ENCODE results near the gene ARL5A. TPM values are rescaled to one million over a fixed set of nuclear protein-coding genes. Genes with fewer than 3 reads are reported as not detected.

ARL5A gene
- total RNA-seq, 1 donor from 2014 or later = 21.9 TPM

- peaks cover 0 to 2% (median 0%) of the 10 kb centered on the region in 3 donors for H3K36me3 ChIP-seq (ENCODE audit: control insufficient read depth in 3 of 3, insufficient read depth in 3 of 3, low read length in 3 of 3)
- no peak overlapping the region for H3K9ac ChIP-seq (ENCODE audit: low read depth in 1 of 3, low read length in 3 of 3)
- no peaks in the 10 kb centered on the region for H3K9me3 ChIP-seq (ENCODE audit: control insufficient read depth in 3 of 3, low read length in 3 of 3)
- H3K4me3 ChIP-seq (ENCODE audit: low read length in 3 of 3) = no peak overlapping the region
- H3K4me1 ChIP-seq (ENCODE audit: control insufficient read depth in 3 of 3, insufficient read depth in 3 of 3, low read length in 3 of 3) = peaks cover 6 to 18% (median 8%) of the 10 kb centered on the region in 3 donors
- H3K27me3 ChIP-seq (ENCODE audit: control insufficient read depth in 3 of 3, insufficient read depth in 3 of 3, low read length in 3 of 3) = no peaks in the 10 kb centered on the region
- no peak overlapping the region for H3K27ac ChIP-seq (ENCODE audit: low read depth, low read length)
Observed at GRCh38 chr2:151819920-151820319, 8.3 kb downstream of the ARL5A start.

DNA sequence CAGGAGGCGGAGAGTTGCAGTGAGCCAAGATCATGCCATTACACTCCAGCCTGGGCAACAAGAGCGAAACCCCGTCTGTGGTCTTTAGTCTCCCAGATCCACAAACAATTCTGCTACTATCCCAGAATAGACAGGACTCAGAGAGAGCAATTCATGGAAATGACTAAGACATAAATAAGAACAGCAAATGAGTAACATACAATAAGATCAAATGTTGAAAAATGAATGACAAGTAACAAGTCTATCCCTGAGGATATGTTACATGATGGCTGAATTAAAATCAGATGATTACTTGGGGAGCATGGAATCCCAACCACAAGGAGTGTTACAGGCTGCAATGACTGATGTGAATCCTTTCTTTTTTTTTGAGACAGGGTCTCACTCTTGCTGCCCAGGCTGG lies 10.3 kb downstream of the ARL5A start:
- peaks cover 0 to 12% (median 9%) of the 10 kb centered on the region in 3 donors for H3K36me3 ChIP-seq (ENCODE audit: control insufficient read depth in 3 of 3, insufficient read depth in 3 of 3, low read length in 3 of 3)
- H3K4me3 ChIP-seq (ENCODE audit: low read length in 3 of 3) = no peak overlapping the region
- H3K4me1 ChIP-seq (ENCODE audit: control insufficient read depth in 3 of 3, insufficient read depth in 3 of 3, low read length in 3 of 3) = peaks cover 0 to 10% (median 0%) of the 10 kb centered on the region in 3 donors
- H3K9ac ChIP-seq (ENCODE audit: low read depth in 1 of 3, low read length in 3 of 3) = no peak overlapping the region
- H3K27ac ChIP-seq (ENCODE audit: low read depth, low read length) = no peak overlapping the region
- no peaks in the 10 kb centered on the region for H3K27me3 ChIP-seq (ENCODE audit: control insufficient read depth in 3 of 3, insufficient read depth in 3 of 3, low read length in 3 of 3)
- no peaks in the 10 kb centered on the region for H3K9me3 ChIP-seq (ENCODE audit: control insufficient read depth in 3 of 3, low read length in 3 of 3)

DNA sequence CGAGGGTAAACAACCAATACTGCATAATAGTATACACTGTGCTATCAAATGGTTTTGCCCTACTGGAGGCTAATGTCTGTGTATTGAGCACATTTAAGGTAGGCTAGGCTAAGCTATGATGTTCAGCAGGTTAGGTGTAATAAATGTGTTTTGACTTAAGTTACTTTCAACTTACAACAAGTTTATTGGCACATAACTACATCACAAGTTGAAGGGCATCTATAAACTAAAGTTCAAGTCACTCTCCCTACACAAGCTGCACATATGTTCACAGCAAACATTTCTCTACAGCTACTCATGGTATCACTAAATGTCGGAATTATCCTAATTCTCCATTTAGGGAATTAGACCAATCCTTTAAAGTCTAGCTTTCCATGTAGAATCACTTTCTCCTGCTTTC lies 11.4 kb downstream of the ARL5A start:
- Histone ChIP-seq H3K4me3 (ENCODE audit: low read length in 3 of 3) (no peak overlapping the region), H3K4me1 (ENCODE audit: control insufficient read depth in 3 of 3, insufficient read depth in 3 of 3, low read length in 3 of 3) (peaks cover 0 to 10% (median 0%) of the 10 kb centered on the region in 3 donors)

GRCh38 chr2:151815821-151816489 lies 12.3 kb downstream of the ARL5A start:
- Histone ChIP-seq H3K9me3 (ENCODE audit: control insufficient read depth in 3 of 3, low read length in 3 of 3) (no peaks in the 10 kb centered on the region), H3K4me1 (ENCODE audit: control insufficient read depth in 3 of 3, insufficient read depth in 3 of 3, low read length in 3 of 3) (peaks cover 0 to 10% (median 0%) of the 10 kb centered on the region in 3 donors), H3K4me3 (ENCODE audit: low read length in 3 of 3) (no peak overlapping the region), H3K9ac (ENCODE audit: low read depth in 1 of 3, low read length in 3 of 3) (no peak overlapping the region), H3K27ac (ENCODE audit: low read depth, low read length) (no peak overlapping the region), H3K36me3 (ENCODE audit: control insufficient read depth in 3 of 3, insufficient read depth in 3 of 3, low read length in 3 of 3) (peaks cover 2 to 20% (median 14%) of the 10 kb centered on the region in 3 donors), H3K27me3 (ENCODE audit: control insufficient read depth in 3 of 3, insufficient read depth in 3 of 3, low read length in 3 of 3) (no peaks in the 10 kb centered on the region)

More for the DNA sequence above, 11.4 kb downstream of the ARL5A start:
- no peaks in the 10 kb centered on the region for H3K9me3 ChIP-seq (ENCODE audit: control insufficient read depth in 3 of 3, low read length in 3 of 3)
- H3K27me3 ChIP-seq (ENCODE audit: control insufficient read depth in 3 of 3, insufficient read depth in 3 of 3, low read length in 3 of 3) = no peaks in the 10 kb centered on the region
- H3K9ac ChIP-seq (ENCODE audit: low read depth in 1 of 3, low read length in 3 of 3) = no peak overlapping the region
- H3K36me3 ChIP-seq (ENCODE audit: control insufficient read depth in 3 of 3, insufficient read depth in 3 of 3, low read length in 3 of 3) = peaks cover 2 to 16% (median 14%) of the 10 kb centered on the region in 3 donors
- no peak overlapping the region for H3K27ac ChIP-seq (ENCODE audit: low read depth, low read length)

GRCh38 chr2:151810489-151810888 lies 17.7 kb downstream of the ARL5A start:
- Histone ChIP-seq H3K9ac (ENCODE audit: low read depth in 1 of 3, low read length in 3 of 3) (no peak overlapping the region), H3K4me3 (ENCODE audit: low read length in 3 of 3) (no peak overlapping the region), H3K27me3 (ENCODE audit: control insufficient read depth in 3 of 3, insufficient read depth in 3 of 3, low read length in 3 of 3) (no peaks in the 10 kb centered on the region), H3K27ac (ENCODE audit: low read depth, low read length) (no peak overlapping the region), H3K4me1 (ENCODE audit: control insufficient read depth in 3 of 3, insufficient read depth in 3 of 3, low read length in 3 of 3) (peaks cover 0 to 6% (median 0%) of the 10 kb centered on the region in 3 donors), H3K36me3 (ENCODE audit: control insufficient read depth in 3 of 3, insufficient read depth in 3 of 3, low read length in 3 of 3) (peaks cover 2 to 34% (median 27%) of the 10 kb centered on the region in 3 donors), H3K9me3 (ENCODE audit: control insufficient read depth in 3 of 3, low read length in 3 of 3) (no peaks in the 10 kb centered on the region)

DNA sequence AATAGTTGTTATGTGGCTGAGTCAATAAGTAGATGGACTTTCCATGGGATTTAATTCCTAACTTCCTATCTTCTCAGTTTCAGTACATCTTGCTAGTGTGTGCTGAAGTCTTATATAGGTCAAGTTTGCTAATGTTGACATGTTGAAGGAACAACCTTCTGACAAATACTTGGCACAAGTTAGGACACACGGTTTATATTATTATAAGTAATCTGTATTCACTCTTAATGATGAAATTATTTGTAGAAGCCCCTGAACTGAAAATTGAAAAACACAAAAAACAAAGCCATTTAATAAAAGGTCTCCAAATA lies 19.2 kb downstream of the ARL5A start:
- Histone ChIP-seq H3K9me3 (ENCODE audit: control insufficient read depth in 3 of 3, low read length in 3 of 3) (no peaks in the 10 kb centered on the region), H3K36me3 (ENCODE audit: control insufficient read depth in 3 of 3, insufficient read depth in 3 of 3, low read length in 3 of 3) (peaks cover 2 to 30% (median 27%) of the 10 kb centered on the region in 3 donors), H3K27me3 (ENCODE audit: control insufficient read depth in 3 of 3, insufficient read depth in 3 of 3, low read length in 3 of 3) (no peaks in the 10 kb centered on the region), H3K4me1 (ENCODE audit: control insufficient read depth in 3 of 3, insufficient read depth in 3 of 3, low read length in 3 of 3) (peaks cover 0 to 6% (median 0%) of the 10 kb centered on the region in 3 donors), H3K4me3 (ENCODE audit: low read length in 3 of 3) (no peak overlapping the region), H3K27ac (ENCODE audit: low read depth, low read length) (no peak overlapping the region), H3K9ac (ENCODE audit: low read depth in 1 of 3, low read length in 3 of 3) (no peak overlapping the region)

DNA sequence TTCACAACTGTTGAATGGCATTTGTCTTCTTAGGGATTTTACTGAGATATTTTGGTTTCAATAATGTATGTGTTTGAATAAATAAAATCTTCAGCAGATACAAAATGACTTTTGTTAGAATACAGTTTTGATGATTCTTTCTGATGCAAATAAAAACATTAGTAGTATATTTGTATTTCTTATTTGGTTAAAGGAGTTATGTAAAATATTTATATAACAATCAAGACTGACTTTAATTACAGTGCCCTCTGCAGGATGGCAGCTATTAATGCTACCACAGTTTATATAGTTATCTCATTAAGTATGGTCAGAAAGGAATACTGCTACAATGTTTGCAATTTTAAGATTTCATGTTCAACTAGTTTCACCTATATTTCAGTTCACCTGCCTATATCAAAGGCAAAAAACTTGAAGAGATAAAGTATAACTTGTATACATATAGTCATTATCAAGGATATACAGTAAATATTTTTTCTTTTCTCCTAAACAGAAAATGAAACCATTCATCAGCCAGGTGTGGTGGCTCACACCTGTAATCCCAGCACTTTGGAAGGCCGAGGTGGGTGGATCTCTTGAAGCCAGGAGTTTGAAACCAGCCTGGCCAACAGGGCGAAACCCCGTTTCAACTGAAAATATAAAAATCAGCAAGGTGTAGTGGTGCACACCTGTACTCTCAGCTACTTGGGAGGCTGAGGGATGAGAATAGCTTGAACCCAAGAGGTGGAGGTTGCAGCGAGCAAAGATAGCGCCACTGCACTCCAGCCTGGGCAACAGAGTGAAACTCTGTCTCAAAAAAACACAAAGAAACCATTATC lies 19.8 kb downstream of the ARL5A start:
- no peaks in the 10 kb centered on the region for H3K9me3 ChIP-seq (ENCODE audit: control insufficient read depth in 3 of 3, low read length in 3 of 3)
- no peak overlapping the region for H3K27ac ChIP-seq (ENCODE audit: low read depth, low read length)
- no peaks in the 10 kb centered on the region for H3K27me3 ChIP-seq (ENCODE audit: control insufficient read depth in 3 of 3, insufficient read depth in 3 of 3, low read length in 3 of 3)
- H3K4me1 ChIP-seq (ENCODE audit: control insufficient read depth in 3 of 3, insufficient read depth in 3 of 3, low read length in 3 of 3) = peaks cover 0 to 6% (median 0%) of the 10 kb centered on the region in 3 donors
- H3K9ac ChIP-seq (ENCODE audit: low read depth in 1 of 3, low read length in 3 of 3) = peak overlapping the region in 1 of 3 donors; percentile 4
- H3K4me3 ChIP-seq (ENCODE audit: low read length in 3 of 3) = no peak overlapping the region
- peaks cover 2 to 30% (median 24%) of the 10 kb centered on the region in 3 donors for H3K36me3 ChIP-seq (ENCODE audit: control insufficient read depth in 3 of 3, insufficient read depth in 3 of 3, low read length in 3 of 3)

GRCh38 chr2:151805961-151806360 lies 22.3 kb downstream of the ARL5A start:
- Histone ChIP-seq H3K9me3 (ENCODE audit: control insufficient read depth in 3 of 3, low read length in 3 of 3) (no peaks in the 10 kb centered on the region), H3K4me1 (ENCODE audit: control insufficient read depth in 3 of 3, insufficient read depth in 3 of 3, low read length in 3 of 3) (peaks cover 0 to 6% (median 0%) of the 10 kb centered on the region in 3 donors), H3K27me3 (ENCODE audit: control insufficient read depth in 3 of 3, insufficient read depth in 3 of 3, low read length in 3 of 3) (no peaks in the 10 kb centered on the region), H3K36me3 (ENCODE audit: control insufficient read depth in 3 of 3, insufficient read depth in 3 of 3, low read length in 3 of 3) (peaks cover 0 to 22% (median 22%) of the 10 kb centered on the region in 3 donors), H3K4me3 (ENCODE audit: low read length in 3 of 3) (no peak overlapping the region), H3K27ac (ENCODE audit: low read depth, low read length) (no peak overlapping the region), H3K9ac (ENCODE audit: low read depth in 1 of 3, low read length in 3 of 3) (no peak overlapping the region)

- Histone ChIP-seq H3K4me3 (ENCODE audit: low read length in 3 of 3) (no peak overlapping the region), H3K9me3 (ENCODE audit: control insufficient read depth in 3 of 3, low read length in 3 of 3) (no peaks in the 10 kb centered on the region), H3K9ac (ENCODE audit: low read depth in 1 of 3, low read length in 3 of 3) (no peak overlapping the region), H3K27ac (ENCODE audit: low read depth, low read length) (no peak overlapping the region), H3K4me1 (ENCODE audit: control insufficient read depth in 3 of 3, insufficient read depth in 3 of 3, low read length in 3 of 3) (peaks cover 0 to 6% (median 0%) of the 10 kb centered on the region in 3 donors), H3K27me3 (ENCODE audit: control insufficient read depth in 3 of 3, insufficient read depth in 3 of 3, low read length in 3 of 3) (no peaks in the 10 kb centered on the region), H3K36me3 (ENCODE audit: control insufficient read depth in 3 of 3, insufficient read depth in 3 of 3, low read length in 3 of 3) (peaks cover 0 to 22% (median 16%) of the 10 kb centered on the region in 3 donors)
Observed at GRCh38 chr2:151805343-151805742, 22.9 kb downstream of the ARL5A start.

GRCh38 chr2:151803811-151804210 lies 24.4 kb downstream of the ARL5A start:
- Histone ChIP-seq H3K4me3 (ENCODE audit: low read length in 3 of 3) (no peak overlapping the region), H3K9ac (ENCODE audit: low read depth in 1 of 3, low read length in 3 of 3) (no peak overlapping the region), H3K27me3 (ENCODE audit: control insufficient read depth in 3 of 3, insufficient read depth in 3 of 3, low read length in 3 of 3) (no peaks in the 10 kb centered on the region), H3K36me3 (ENCODE audit: control insufficient read depth in 3 of 3, insufficient read depth in 3 of 3, low read length in 3 of 3) (peaks cover 0 to 22% (median 16%) of the 10 kb centered on the region in 3 donors), H3K27ac (ENCODE audit: low read depth, low read length) (no peak overlapping the region), H3K4me1 (ENCODE audit: control insufficient read depth in 3 of 3, insufficient read depth in 3 of 3, low read length in 3 of 3) (peaks cover 0 to 6% (median 0%) of the 10 kb centered on the region in 3 donors), H3K9me3 (ENCODE audit: control insufficient read depth in 3 of 3, low read length in 3 of 3) (no peaks in the 10 kb centered on the region)

Measured in skeletal muscle tissue (tissue), 4 donors.